ENCODE measurements around the gene TNNC2. TPM values are rescaled to one million over a fixed set of nuclear protein-coding genes. Genes with fewer than 3 reads are reported as not detected.
"Not testable (repeated sequence)": the region's sequence is repeated elsewhere in the genome, so short reads cannot be mapped to it uniquely, and the experiment has no call there.

TNNC2 gene
- total RNA-seq, 2 donors from 2014 or later: 2.9 to 3.8 TPM

GRCh38 chr20:45798935-45799642 is 28.0 kb downstream of the TNNC2 start:
- intact Hi-C loops (cut with DNase I): no loop called here
- Histone ChIP-seq H3K27ac (no peak overlapping the region), H3K27me3 (no peaks in the 10 kb centered on the region), H3K9me3 (no peaks in the 10 kb centered on the region), H3K4me1 (no peaks in the 10 kb centered on the region), H3K36me3 (peaks cover 16% of the 10 kb centered on the region), H3K9ac (ENCODE audit: low read depth in 2 of 2, low read length in 2 of 2) (no peak overlapping the region), H3K4me3 (no peak overlapping the region)
- peak; percentile 57 for TF ChIP-seq CTCF (IDR thresholded peaks at IDR 0.05)
- peak; percentile 82 for DNase-seq

DNA sequence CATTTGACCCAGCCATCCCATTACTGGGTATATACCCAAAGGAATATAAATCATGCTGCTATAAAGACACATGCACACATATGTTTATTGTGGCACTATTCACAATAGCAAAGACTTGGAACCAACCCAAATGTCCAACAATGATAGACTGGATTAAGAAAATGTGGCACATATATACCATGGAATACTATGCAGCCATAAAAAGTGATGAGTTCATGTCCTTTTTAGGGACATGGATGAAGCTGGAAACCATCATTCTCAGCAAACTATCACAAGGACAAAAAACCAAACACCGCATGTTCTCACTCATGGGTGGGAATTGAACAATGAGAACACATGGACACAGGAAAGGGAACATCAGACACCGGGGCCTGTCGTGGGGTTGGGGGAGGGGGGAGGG is 29.2 kb downstream of the TNNC2 start:
- H3K36me3 ChIP-seq: peaks cover 16% of the 10 kb centered on the region
- intact Hi-C loops (cut with DNase I); H3K9ac ChIP-seq (ENCODE audit: low read depth in 2 of 2, low read length in 2 of 2); H3K9me3 ChIP-seq; H3K4me3 ChIP-seq; H3K27me3 ChIP-seq; H3K27ac ChIP-seq; H3K4me1 ChIP-seq; DNase-seq: not testable (repeated sequence)

DNA sequence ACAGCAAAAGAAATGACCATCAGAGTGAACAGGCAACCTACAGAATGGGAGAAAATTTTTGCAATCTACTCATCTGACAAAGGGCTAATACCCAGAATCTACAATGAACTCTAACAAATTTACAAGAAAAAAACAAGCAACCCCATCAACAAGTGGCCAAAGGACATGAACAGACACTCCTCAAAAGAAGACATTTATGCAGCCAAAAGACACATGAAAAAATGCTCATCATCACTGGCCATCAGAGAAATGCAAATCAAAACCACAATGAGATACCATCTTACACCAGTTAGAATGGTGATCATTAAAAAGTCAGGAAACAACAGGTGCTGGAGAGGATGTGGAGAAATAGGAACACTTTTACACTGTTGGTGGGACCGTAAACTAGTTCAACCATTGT is 29.6 kb downstream of the TNNC2 start:
- H3K27me3 ChIP-seq; DNase-seq; H3K4me3 ChIP-seq; H3K9me3 ChIP-seq; H3K9ac ChIP-seq (ENCODE audit: low read depth in 2 of 2, low read length in 2 of 2); H3K27ac ChIP-seq; intact Hi-C loops (cut with DNase I); H3K4me1 ChIP-seq: not testable (repeated sequence)
- H3K36me3 ChIP-seq: peaks cover 16% of the 10 kb centered on the region

DNA sequence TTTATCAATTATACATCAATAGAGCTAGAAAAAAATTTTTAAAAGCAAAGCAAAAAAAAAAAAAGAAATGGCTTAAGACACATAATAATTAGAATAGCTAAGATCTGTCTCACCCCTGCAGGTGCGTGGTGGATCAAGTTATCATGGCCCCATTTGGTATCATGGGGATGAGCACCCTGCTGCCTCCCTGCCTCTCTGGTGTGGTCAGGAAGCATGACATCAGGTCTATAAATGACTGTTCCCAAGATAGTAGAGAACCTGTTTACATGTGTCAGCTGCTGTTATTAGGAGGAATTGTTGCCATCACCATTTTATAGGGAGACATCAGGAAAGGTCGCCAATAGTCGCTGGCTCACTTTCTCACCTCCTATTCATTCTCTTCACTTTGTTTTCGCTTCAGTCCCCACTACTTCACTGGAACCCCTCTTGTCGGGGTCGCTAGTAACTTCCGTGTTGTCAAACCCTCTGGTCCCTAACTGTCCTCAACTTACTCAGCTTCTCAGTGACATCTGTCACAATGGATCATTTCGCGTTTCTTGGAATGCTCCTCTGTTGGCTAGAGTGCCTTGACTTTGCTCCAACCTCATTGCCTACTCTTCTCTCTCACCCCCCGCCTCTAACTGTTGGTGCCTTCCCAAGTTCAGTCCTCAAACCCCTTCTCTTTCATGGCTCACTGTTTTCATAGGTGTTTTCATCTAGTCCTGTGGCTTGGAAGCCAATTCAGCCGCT is 30.6 kb downstream of the TNNC2 start:
- Histone ChIP-seq H3K4me3 (no peak overlapping the region), H3K4me1 (no peaks in the 10 kb centered on the region), H3K9ac (ENCODE audit: low read depth in 2 of 2, low read length in 2 of 2) (no peak overlapping the region), H3K36me3 (peaks cover 16% of the 10 kb centered on the region), H3K9me3 (no peaks in the 10 kb centered on the region), H3K27me3 (no peaks in the 10 kb centered on the region), H3K27ac (no peak overlapping the region)
- no peak for DNase-seq
- intact Hi-C loops (cut with DNase I): no loop called here
- TF ChIP-seq CTCF (IDR thresholded peaks at IDR 0.05): no peak

GRCh38 chr20:45792317-45793118 is 34.6 kb downstream of the TNNC2 start:
- DNase-seq: no peak
- intact Hi-C loops (cut with DNase I): no loop called here
- peak overlapping the region; percentile 94 to 96 for H3K9ac ChIP-seq (ENCODE audit: low read depth in 2 of 2, low read length in 2 of 2)

More at GRCh38 chr20:45792317-45793118, 34.6 kb downstream of the TNNC2 start:
- TF ChIP-seq CTCF (IDR thresholded peaks at IDR 0.05): no peak
- H3K4me3 ChIP-seq: peak overlapping the region; percentile 76
- H3K27me3 ChIP-seq: no peaks in the 10 kb centered on the region
- H3K4me1 ChIP-seq: no peaks in the 10 kb centered on the region
- H3K27ac ChIP-seq: peak overlapping the region; percentile 91
- no peaks in the 10 kb centered on the region for H3K9me3 ChIP-seq
- peaks cover 16% of the 10 kb centered on the region for H3K36me3 ChIP-seq

Measured in colonic mucosa (tissue), 4 donors.